ENCODE results near the gene BPIFB1.

DNA sequence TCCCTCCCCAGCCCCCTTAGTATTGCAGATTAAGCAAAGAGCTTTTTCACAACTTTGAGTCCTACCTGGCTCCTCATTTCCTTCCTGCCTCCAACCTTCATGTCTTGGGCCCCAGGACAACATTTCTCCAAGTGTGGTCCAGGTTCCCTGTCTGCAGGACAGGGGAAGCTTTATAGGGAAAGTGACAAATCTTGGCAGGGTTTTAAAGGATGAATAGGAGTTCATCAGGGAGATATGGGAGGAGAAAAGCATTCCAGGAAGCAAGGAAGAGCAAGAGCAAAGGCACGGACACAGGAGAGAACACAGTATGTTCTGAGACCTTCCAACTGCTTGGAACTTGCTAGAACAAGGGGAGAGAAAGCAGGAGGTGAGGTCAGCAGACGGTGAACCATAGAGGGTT is 1.9 kb downstream of the BPIFB1 start:
- TF ChIP-seq, protein P1, sequence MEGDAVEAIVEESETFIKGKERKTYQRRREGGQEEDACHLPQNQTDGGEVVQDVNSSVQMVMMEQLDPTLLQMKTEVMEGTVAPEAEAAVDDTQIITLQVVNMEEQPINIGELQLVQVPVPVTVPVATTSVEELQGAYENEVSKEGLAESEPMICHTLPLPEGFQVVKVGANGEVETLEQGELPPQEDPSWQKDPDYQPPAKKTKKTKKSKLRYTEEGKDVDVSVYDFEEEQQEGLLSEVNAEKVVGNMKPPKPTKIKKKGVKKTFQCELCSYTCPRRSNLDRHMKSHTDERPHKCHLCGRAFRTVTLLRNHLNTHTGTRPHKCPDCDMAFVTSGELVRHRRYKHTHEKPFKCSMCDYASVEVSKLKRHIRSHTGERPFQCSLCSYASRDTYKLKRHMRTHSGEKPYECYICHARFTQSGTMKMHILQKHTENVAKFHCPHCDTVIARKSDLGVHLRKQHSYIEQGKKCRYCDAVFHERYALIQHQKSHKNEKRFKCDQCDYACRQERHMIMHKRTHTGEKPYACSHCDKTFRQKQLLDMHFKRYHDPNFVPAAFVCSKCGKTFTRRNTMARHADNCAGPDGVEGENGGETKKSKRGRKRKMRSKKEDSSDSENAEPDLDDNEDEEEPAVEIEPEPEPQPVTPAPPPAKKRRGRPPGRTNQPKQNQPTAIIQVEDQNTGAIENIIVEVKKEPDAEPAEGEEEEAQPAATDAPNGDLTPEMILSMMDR (optimal IDR thresholded peaks at IDR 0.05 in 1 of 3, IDR thresholded peaks at IDR 0.05 in 1 of 3, conservative IDR thresholded peaks at IDR 0.05 in 1 of 3; ENCODE audit: extremely low read depth in 1 of 3, insufficient read depth in 2 of 3, low read length in 3 of 3) = no peak
- TF ChIP-seq EZH2 (IDR thresholded peaks at IDR 0.05; ENCODE audit: low read length) = no peak
